GM06990 (cell line): ENCODE results near the gene AKR1C3.
"Not testable (repeated sequence)": the region's sequence is repeated elsewhere in the genome, so short reads cannot be mapped to it uniquely, and the experiment has no call there.

Source experiments
- DNase-seq: peaks from one replicate; pipeline ENCODE4 v3.0.0-alpha.2; 2011; ENCODE audit not compliant: insufficient read length; ENCODE audit errors: extremely low read depth
- H3K27me3 ChIP-seq: replicated peaks from 2 replicates; pipeline ENCODE4 v1.6.0; 2011; ENCODE audit warnings: low read length; ENCODE audit not compliant: control insufficient read depth, insufficient read depth
- H3K36me3 ChIP-seq: 2 replicates; pipeline ENCODE4 v1.5.1; 2011; ENCODE audit warnings: low read length; ENCODE audit not compliant: control insufficient read depth, insufficient read depth
- H3K4me3 ChIP-seq: replicated peaks from 2 replicates; pipeline ENCODE4 v1.5.1; 2011; ENCODE audit warnings: low read depth, mild to moderate bottlenecking, control low read depth, low read length
- CTCF ChIP-seq: IDR thresholded peaks from 2 replicates; pipeline ENCODE4 v1.5.1; 2011; ENCODE audit warnings: low read length, control low read depth, mild to moderate bottlenecking, inconsistent platforms; ENCODE audit not compliant: insufficient read depth, poor library complexity, severe bottlenecking

The AKR1C3 gene

GRCh38 chr10:5092848-5093790, 1.1 kb upstream of the AKR1C3 start:
- no peak overlapping the region for H3K4me3 ChIP-seq
- TF ChIP-seq CTCF, result no peak

GRCh38 chr10:5095687-5096086, 1.5 kb downstream of the AKR1C3 start:
- Histone ChIP-seq H3K27me3 (no peaks in the 10 kb centered on the region), H3K4me3 (no peak overlapping the region), H3K36me3 (no peaks in the 10 kb centered on the region)
- no peak for TF ChIP-seq CTCF
- DNase-seq, result no peak

More at GRCh38 chr10:5092848-5093790, 1.1 kb upstream of the AKR1C3 start:
- Histone ChIP-seq H3K36me3 (no peaks in the 10 kb centered on the region), H3K27me3 (no peaks in the 10 kb centered on the region)
- no peak for DNase-seq

- no peaks in the 10 kb centered on the region for H3K27me3 ChIP-seq
- no peak for DNase-seq
- H3K36me3 ChIP-seq, result no peaks in the 10 kb centered on the region
- TF ChIP-seq CTCF, result no peak
- no peak overlapping the region for H3K4me3 ChIP-seq
Observed at GRCh38 chr10:5096108-5096507, 1.9 kb downstream of the AKR1C3 start.

- not testable (repeated sequence) for DNase-seq, H3K36me3 ChIP-seq, H3K27me3 ChIP-seq, H3K4me3 ChIP-seq
Observed at GRCh38 chr10:5102479-5102878, 8.3 kb downstream of the AKR1C3 start.

GRCh38 chr10:5103481-5103880, 9.3 kb downstream of the AKR1C3 start:
- DNase-seq, result no peak
- no peaks in the 10 kb centered on the region for H3K36me3 ChIP-seq
- TF ChIP-seq CTCF, result no peak
- H3K27me3 ChIP-seq, result no peaks in the 10 kb centered on the region
- no peak overlapping the region for H3K4me3 ChIP-seq

GRCh38 chr10:5105626-5106025, 11.4 kb downstream of the AKR1C3 start:
- TF ChIP-seq CTCF, result no peak
- Histone ChIP-seq H3K36me3 (no peaks in the 10 kb centered on the region), H3K4me3 (no peak overlapping the region), H3K27me3 (no peaks in the 10 kb centered on the region)
- DNase-seq, result no peak
